GM23248 (cell line): ENCODE data around the gene HTATIP2. TPM values are rescaled to one million over a fixed set of nuclear protein-coding genes. Genes with fewer than 3 reads are reported as not detected.

Experiments
- DNase-seq: peaks from one replicate; pipeline ENCODE4 v3.0.0-alpha.2; 2015
- H2AFZ ChIP-seq: fragments of 200-600 bp; sonication (generic); 2 replicates; pipeline ENCODE4 v1.6.1; 2016; ENCODE audit warnings: antibody characterized with exemption
- H3F3A ChIP-seq: fragments of 200-600 bp; sonication (generic); 2 replicates; pipeline ENCODE4 v1.6.1; 2016; ENCODE audit warnings: mild to moderate bottlenecking, antibody characterized with exemption, mixed run types; ENCODE audit not compliant: insufficient read depth
- H3K27ac ChIP-seq: fragments of 200-600 bp; sonication (generic); 2 replicates; pipeline ENCODE4 v1.5.1; 2016; ENCODE audit warnings: mild to moderate bottlenecking
- H3K27me3 ChIP-seq: fragments of 200-600 bp; sonication (generic); replicated peaks from 2 replicates; pipeline ENCODE4 v1.6.1; 2016; ENCODE audit warnings: mild to moderate bottlenecking; ENCODE audit not compliant: insufficient read depth
- H3K36me3 ChIP-seq: fragments of 200-600 bp; sonication (generic); 2 replicates; pipeline ENCODE4 v1.6.1; 2016; ENCODE audit warnings: low read depth, mild to moderate bottlenecking
- H3K4me1 ChIP-seq: fragments of 200-600 bp; sonication (generic); 2 replicates; pipeline ENCODE4 v1.6.1; 2016; ENCODE audit warnings: mild to moderate bottlenecking; ENCODE audit not compliant: insufficient read depth
- H3K4me2 ChIP-seq: fragments of 200-600 bp; sonication (generic); one replicate; pipeline ENCODE4 v1.6.1; 2016; ENCODE audit warnings: mild to moderate bottlenecking; ENCODE audit not compliant: unreplicated experiment
- H3K4me3 ChIP-seq: fragments of 200-600 bp; sonication (generic); 2 replicates; pipeline ENCODE4 v1.5.1; 2016; ENCODE audit warnings: mild to moderate bottlenecking
- H3K79me2 ChIP-seq: fragments of 200-600 bp; sonication (generic); 2 replicates; pipeline ENCODE4 v1.6.1; 2016; ENCODE audit warnings: mild to moderate bottlenecking; ENCODE audit not compliant: insufficient read depth
- H3K9ac ChIP-seq: fragments of 200-600 bp; sonication (generic); 2 replicates; pipeline ENCODE4 v1.6.1; 2016; ENCODE audit warnings: mild to moderate bottlenecking
- H3K9me2 ChIP-seq: fragments of 200-600 bp; sonication (generic); 2 replicates; pipeline ENCODE4 v1.6.1; 2016; ENCODE audit warnings: mixed run types, mild to moderate bottlenecking, moderate library complexity; ENCODE audit not compliant: insufficient read depth
- H3K9me3 ChIP-seq: fragments of 200-600 bp; sonication (generic); one replicate; pipeline ENCODE4 v1.6.1; 2017; ENCODE audit warnings: low read depth
- H4K20me1 ChIP-seq: fragments of 200-600 bp; sonication (generic); 2 replicates; pipeline ENCODE4 v1.6.0; 2016; ENCODE audit not compliant: insufficient read depth
- EZH2 ChIP-seq: fragments of 200-600 bp; sonication (generic); IDR thresholded peaks from 2 replicates; pipeline ENCODE4 v1.6.1; 2018; ENCODE audit warnings: antibody characterized with exemption, mild to moderate bottlenecking; ENCODE audit not compliant: insufficient read depth, poor library complexity, severe bottlenecking
- EZH2phosphoT487 ChIP-seq: fragments of 200-600 bp; sonication (generic); IDR thresholded peaks from 2 replicates; pipeline ENCODE4 v1.6.1; 2018; ENCODE audit warnings: antibody characterized with exemption, moderate library complexity, mild to moderate bottlenecking, low read depth; ENCODE audit not compliant: insufficient read depth
- WGBS, 2 experiments: methylation state at CpG; one replicate each; pipeline ENCODE4 v1.1.6; 2015 to 2017; ENCODE audit warnings: low lambda C conversion rate in 2 of 2, low coverage in 1 of 2; ENCODE audit errors: missing lambda C conversion rate in 2 of 2; 5-methylcytosine and 5-hydroxymethylcytosine counted together
- in situ Hi-C: fragments of 300-500 bp; cut with MboI; formaldehyde crosslinking; loops from 2 replicates; pipeline ENCODE4 v1.15.0; 2020
- polyA plus RNA-seq: library from polyadenylated mRNA; unstranded; fragments of >200 nt; fragmentation: Nextera tagmentation; extraction: Ambion mirVana; gene quantifications from 2 replicates; pipeline ENCODE4 v1.2.1, GENCODE V29; 2016
- total RNA-seq: library from RNA; depleted of rRNA; stranded (reverse); fragments of >200 nt; shearing (Covaris generic); gene quantifications from 2 replicates; pipeline ENCODE4 v1.2.3, GENCODE V29; 2014

Gene HTATIP2
- total and polyA plus RNA-seq, 2 experiments from 2014 or later: 23.2 to 30.7 TPM

- whole genome bisulfite sequencing, 2 experiments: 7 to 9% methylated on average over 1 of the region's 1 CpG
- in situ Hi-C loops: loop anchor here (25.0 kb wide), 1 partner anchor 399 kb away; no protein-coding TSS in a partner anchor
- Histone ChIP-seq H3K27ac (no peak overlapping the region), H3K9me3 (no peaks in the 10 kb centered on the region), H3K4me2 (no peak overlapping the region), H3K9ac (no peak overlapping the region), H4K20me1 (no peaks in the 10 kb centered on the region), H3F3A (no peaks in the 10 kb centered on the region), H3K4me3 (no peak overlapping the region), H3K79me2 (no peaks in the 10 kb centered on the region), H3K4me1 (no peaks in the 10 kb centered on the region), H3K9me2 (no peaks in the 10 kb centered on the region), H3K27me3 (peaks cover 79% of the 10 kb centered on the region), H3K36me3 (no peaks in the 10 kb centered on the region), H2AFZ (no peak overlapping the region)
- no peak for DNase-seq
- no peak for TF ChIP-seq EZH2
- TF ChIP-seq EZH2phosphoT487: no peak
Measured at GRCh38 chr11:20336056-20336455, 27.5 kb upstream of the HTATIP2 start.

- Histone ChIP-seq H2AFZ (no peak overlapping the region), H3K4me3 (no peak overlapping the region), H3K27me3 (peaks cover 83% of the 10 kb centered on the region), H3K4me1 (no peaks in the 10 kb centered on the region), H3K79me2 (no peaks in the 10 kb centered on the region), H3K4me2 (no peak overlapping the region), H3K9me2 (no peaks in the 10 kb centered on the region), H3F3A (no peaks in the 10 kb centered on the region), H3K9ac (no peak overlapping the region), H3K27ac (no peak overlapping the region), H3K9me3 (no peaks in the 10 kb centered on the region), H4K20me1 (no peaks in the 10 kb centered on the region), H3K36me3 (no peaks in the 10 kb centered on the region)
- WGBS, 2 experiments: 5 to 9% methylated on average over 9 of the region's 9 CpGs
- peak; percentile 44 for DNase-seq
- peak; percentile 47 for TF ChIP-seq EZH2
- no peak for TF ChIP-seq EZH2phosphoT487
- in situ Hi-C loops: loop anchor here (25.0 kb wide), 1 partner anchor 400 kb away; no protein-coding TSS in a partner anchor
Measured at GRCh38 chr11:20337526-20338154, 25.9 kb upstream of the HTATIP2 start.

- Histone ChIP-seq H3K27ac (no peak overlapping the region), H3K4me3 (no peak overlapping the region), H4K20me1 (no peaks in the 10 kb centered on the region), H3K36me3 (no peaks in the 10 kb centered on the region), H2AFZ (no peak overlapping the region), H3K4me2 (no peak overlapping the region), H3K9me3 (no peaks in the 10 kb centered on the region), H3K27me3 (peaks cover 80% of the 10 kb centered on the region), H3F3A (no peaks in the 10 kb centered on the region), H3K9ac (no peak overlapping the region), H3K79me2 (no peaks in the 10 kb centered on the region), H3K4me1 (no peaks in the 10 kb centered on the region), H3K9me2 (no peaks in the 10 kb centered on the region)
- DNase-seq: no peak
- TF ChIP-seq EZH2 (no peak), EZH2phosphoT487 (no peak)
- whole genome bisulfite sequencing, 2 experiments: 18 to 29% methylated on average over 17 to 26 of the region's 26 CpGs
- in situ Hi-C loops: loop anchor here (25.0 kb wide), 1 partner anchor 405 kb away; no protein-coding TSS in a partner anchor
Measured at GRCh38 chr11:20342347-20343141, 21.0 kb upstream of the HTATIP2 start.

GRCh38 chr11:20351136-20351535 lies 12.4 kb upstream of the HTATIP2 start:
- in situ Hi-C loops: loop anchor here (10.0 kb wide), 1 partner anchor 226 kb away; no protein-coding TSS in a partner anchor
- no peaks in the 10 kb centered on the region for H3K9me2 ChIP-seq
- 60 to 61% methylated on average over 7 of the region's 7 CpGs for WGBS, 2 experiments

More at GRCh38 chr11:20351136-20351535, 12.4 kb upstream of the HTATIP2 start:
- H3K9ac ChIP-seq: no peak overlapping the region
- H2AFZ ChIP-seq: no peak overlapping the region
- H3K4me1 ChIP-seq: no peaks in the 10 kb centered on the region
- no peaks in the 10 kb centered on the region for H3F3A ChIP-seq
- no peak overlapping the region for H3K27ac ChIP-seq
- H3K9me3 ChIP-seq: no peaks in the 10 kb centered on the region
- H3K4me2 ChIP-seq: no peak overlapping the region
- no peaks in the 10 kb centered on the region for H4K20me1 ChIP-seq
- H3K36me3 ChIP-seq: no peaks in the 10 kb centered on the region
- no peaks in the 10 kb centered on the region for H3K79me2 ChIP-seq
- no peak for DNase-seq
- H3K27me3 ChIP-seq: peaks cover 32% of the 10 kb centered on the region
- H3K4me3 ChIP-seq: no peak overlapping the region
- no peak for TF ChIP-seq EZH2phosphoT487
- TF ChIP-seq EZH2: no peak
